Hepatocyte (in vitro differentiated cells): ENCODE measurements around the gene PRPF19. TPM values are rescaled to one million over a fixed set of nuclear protein-coding genes. Genes with fewer than 3 reads are reported as not detected.

ENCODE experiments used
- DNase-seq: peaks from one replicate; pipeline ENCODE4 v3.0.0-alpha.2; 2016; ENCODE audit warnings: low spot score
- H2AFZ ChIP-seq: fragments of 200-600 bp; sonication (generic); 2 replicates; pipeline ENCODE4 v1.6.0; 2016; ENCODE audit warnings: antibody characterized with exemption, mild to moderate bottlenecking
- H3K27ac ChIP-seq: fragments of 200-600 bp; sonication (generic); 2 replicates; pipeline ENCODE4 v1.5.1; 2016; ENCODE audit warnings: mild to moderate bottlenecking
- H3K27me3 ChIP-seq: fragments of 200-600 bp; sonication (generic); 2 replicates; pipeline ENCODE4 v1.6.1; 2016
- H3K36me3 ChIP-seq: fragments of 200-600 bp; sonication (generic); replicated peaks from 2 replicates; pipeline ENCODE4 v1.5.1; 2016; ENCODE audit warnings: low read depth; ENCODE audit not compliant: insufficient read depth
- H3K4me1 ChIP-seq: fragments of 200-600 bp; sonication (generic); 2 replicates; pipeline ENCODE4 v1.5.1; 2016; ENCODE audit warnings: mild to moderate bottlenecking, moderate library complexity; ENCODE audit not compliant: insufficient read depth
- H3K4me2 ChIP-seq: fragments of 200-600 bp; sonication (generic); 2 replicates; pipeline ENCODE4 v1.6.0; 2016
- H3K4me3 ChIP-seq: fragments of 200-600 bp; sonication (generic); 2 replicates; pipeline ENCODE4 v1.5.1; 2016; ENCODE audit warnings: mild to moderate bottlenecking
- H3K79me2 ChIP-seq: fragments of 200-600 bp; sonication (generic); 2 replicates; pipeline ENCODE4 v1.6.0; 2017; ENCODE audit warnings: mild to moderate bottlenecking
- H3K9me2 ChIP-seq: fragments of 200-600 bp; sonication (generic); replicated peaks from 2 replicates; pipeline ENCODE4 v1.6.0; 2017; ENCODE audit warnings: mild to moderate bottlenecking; ENCODE audit not compliant: insufficient read depth
- H3K9me3 ChIP-seq: fragments of 200-600 bp; sonication (generic); 2 replicates; pipeline ENCODE4 v1.5.1; 2016; ENCODE audit warnings: low read depth, mild to moderate bottlenecking
- H4K20me1 ChIP-seq: fragments of 200-600 bp; sonication (generic); 2 replicates; pipeline ENCODE4 v1.6.0; 2016; ENCODE audit warnings: mild to moderate bottlenecking; ENCODE audit not compliant: insufficient read depth, poor library complexity, severe bottlenecking
- EZH2 ChIP-seq: fragments of 200-600 bp; sonication (generic); IDR thresholded peaks from 2 replicates; pipeline ENCODE4 v1.6.1; 2016; ENCODE audit warnings: antibody characterized with exemption, mild to moderate bottlenecking, borderline replicate concordance
- EZH2phosphoT487 ChIP-seq: fragments of 200-600 bp; sonication (generic); IDR thresholded peaks from one replicate; pipeline ENCODE4 v1.6.1; 2018; ENCODE audit warnings: antibody characterized with exemption, mild to moderate bottlenecking, low read depth, moderate library complexity; ENCODE audit not compliant: unreplicated experiment, severe bottlenecking
- WGBS: methylation state at CpG from one replicate; pipeline ENCODE4 v1.1.6; 2016; ENCODE audit warnings: low lambda C conversion rate; ENCODE audit errors: missing lambda C conversion rate; 5-methylcytosine and 5-hydroxymethylcytosine counted together
- polyA plus RNA-seq: library from polyadenylated mRNA; unstranded; fragments of >200 nt; fragmentation: Nextera tagmentation; extraction: Ambion mirVana; gene quantifications from 2 replicates; pipeline ENCODE4 v1.2.1, GENCODE V29; 2016
- total RNA-seq: library from RNA; depleted of rRNA; stranded (reverse); fragments of >200 nt; gene quantifications from 2 replicates; pipeline ENCODE4 v1.2.3, GENCODE V29; 2014
- TF ChIP-seq, protein P1 (sequence below): fragments of 200-600 bp; sonication (generic); IDR thresholded peaks from 2 replicates; pipeline ENCODE4 v1.5.1; 2016; ENCODE audit warnings: antibody characterized with exemption, mild to moderate bottlenecking; ENCODE audit not compliant: poor library complexity

Gene PRPF19
- total and polyA plus RNA-seq, 2 experiments from 2014 or later = 19.3 to 53.8 TPM

DNA sequence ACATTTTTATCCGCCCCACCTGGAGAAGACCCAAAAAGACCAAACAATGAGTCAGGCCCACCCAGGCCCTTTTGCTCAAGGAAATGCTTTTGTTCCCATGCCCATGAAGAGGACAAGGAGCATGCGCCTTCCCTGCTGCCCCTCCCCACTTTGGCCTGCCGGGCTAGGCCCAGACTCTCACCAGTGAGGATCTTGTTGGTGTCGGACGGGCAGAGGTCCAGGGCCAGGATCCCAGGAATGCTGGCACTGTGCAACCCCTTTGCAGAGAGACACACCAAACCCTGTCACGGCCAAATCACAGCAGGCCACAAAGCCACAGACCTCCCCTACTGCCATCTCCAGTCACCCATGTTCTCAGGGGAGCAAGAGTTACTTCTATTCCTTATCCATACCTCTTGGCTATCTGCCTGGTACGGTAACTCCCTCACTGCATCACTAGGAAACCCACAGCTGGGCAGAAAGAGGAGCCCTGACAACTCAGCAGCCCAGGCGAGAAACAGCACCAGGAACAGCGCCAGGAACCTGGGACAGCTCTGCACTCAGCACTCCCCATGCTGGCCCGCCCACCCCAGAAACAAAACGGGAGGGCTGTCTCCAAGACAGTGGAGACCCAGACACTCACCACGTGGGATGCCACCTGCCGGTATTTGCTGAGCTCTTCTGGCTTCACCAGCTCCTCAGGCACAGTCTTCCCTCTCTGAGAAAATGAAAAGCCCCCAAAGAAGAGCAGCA is 5.5 kb downstream of the PRPF19 start:
- no peaks in the 10 kb centered on the region for H3K36me3 ChIP-seq
- H3K27ac ChIP-seq = no peak overlapping the region
- H2AFZ ChIP-seq = no peak overlapping the region
- H3K4me3 ChIP-seq = no peak overlapping the region
- WGBS = 93% methylated on average over 13 of the region's 13 CpGs
- no peak overlapping the region for H3K4me2 ChIP-seq
- H4K20me1 ChIP-seq = peaks cover 16% of the 10 kb centered on the region
- H3K27me3 ChIP-seq = no peaks in the 10 kb centered on the region
- no peaks in the 10 kb centered on the region for H3K9me2 ChIP-seq
- no peak for DNase-seq
- TF ChIP-seq, protein P1, sequence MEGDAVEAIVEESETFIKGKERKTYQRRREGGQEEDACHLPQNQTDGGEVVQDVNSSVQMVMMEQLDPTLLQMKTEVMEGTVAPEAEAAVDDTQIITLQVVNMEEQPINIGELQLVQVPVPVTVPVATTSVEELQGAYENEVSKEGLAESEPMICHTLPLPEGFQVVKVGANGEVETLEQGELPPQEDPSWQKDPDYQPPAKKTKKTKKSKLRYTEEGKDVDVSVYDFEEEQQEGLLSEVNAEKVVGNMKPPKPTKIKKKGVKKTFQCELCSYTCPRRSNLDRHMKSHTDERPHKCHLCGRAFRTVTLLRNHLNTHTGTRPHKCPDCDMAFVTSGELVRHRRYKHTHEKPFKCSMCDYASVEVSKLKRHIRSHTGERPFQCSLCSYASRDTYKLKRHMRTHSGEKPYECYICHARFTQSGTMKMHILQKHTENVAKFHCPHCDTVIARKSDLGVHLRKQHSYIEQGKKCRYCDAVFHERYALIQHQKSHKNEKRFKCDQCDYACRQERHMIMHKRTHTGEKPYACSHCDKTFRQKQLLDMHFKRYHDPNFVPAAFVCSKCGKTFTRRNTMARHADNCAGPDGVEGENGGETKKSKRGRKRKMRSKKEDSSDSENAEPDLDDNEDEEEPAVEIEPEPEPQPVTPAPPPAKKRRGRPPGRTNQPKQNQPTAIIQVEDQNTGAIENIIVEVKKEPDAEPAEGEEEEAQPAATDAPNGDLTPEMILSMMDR = no peak
- TF ChIP-seq EZH2 (no peak), EZH2phosphoT487 (no peak)
- no peaks in the 10 kb centered on the region for H3K9me3 ChIP-seq
- H3K79me2 ChIP-seq = peaks cover 35% of the 10 kb centered on the region
- peaks cover 14% of the 10 kb centered on the region for H3K4me1 ChIP-seq

DNA sequence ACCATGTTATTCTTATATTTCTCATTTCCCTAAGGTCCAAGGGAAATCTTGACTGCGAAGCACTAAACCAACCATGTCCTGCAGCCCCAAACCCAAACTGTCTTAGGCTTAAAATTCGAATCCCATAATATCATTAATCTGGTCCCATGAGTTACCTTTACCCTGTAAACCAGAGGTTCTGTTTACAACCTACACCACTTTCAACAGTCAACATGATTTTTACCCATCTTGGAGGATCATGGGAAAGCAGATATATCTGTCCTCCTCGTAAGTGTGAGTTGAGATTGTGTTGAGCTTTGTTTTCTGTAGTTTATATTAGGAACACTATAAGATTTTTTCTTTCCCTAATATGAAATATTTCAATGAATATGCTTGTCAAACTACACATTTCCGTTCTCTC is 6.4 kb downstream of the PRPF19 start:
- H3K36me3 ChIP-seq = no peaks in the 10 kb centered on the region
- TF ChIP-seq, protein P1 = no peak
- no peak for TF ChIP-seq EZH2phosphoT487
- no peak for TF ChIP-seq EZH2
- 92% methylated on average over 4 of the region's 4 CpGs for WGBS

DNA sequence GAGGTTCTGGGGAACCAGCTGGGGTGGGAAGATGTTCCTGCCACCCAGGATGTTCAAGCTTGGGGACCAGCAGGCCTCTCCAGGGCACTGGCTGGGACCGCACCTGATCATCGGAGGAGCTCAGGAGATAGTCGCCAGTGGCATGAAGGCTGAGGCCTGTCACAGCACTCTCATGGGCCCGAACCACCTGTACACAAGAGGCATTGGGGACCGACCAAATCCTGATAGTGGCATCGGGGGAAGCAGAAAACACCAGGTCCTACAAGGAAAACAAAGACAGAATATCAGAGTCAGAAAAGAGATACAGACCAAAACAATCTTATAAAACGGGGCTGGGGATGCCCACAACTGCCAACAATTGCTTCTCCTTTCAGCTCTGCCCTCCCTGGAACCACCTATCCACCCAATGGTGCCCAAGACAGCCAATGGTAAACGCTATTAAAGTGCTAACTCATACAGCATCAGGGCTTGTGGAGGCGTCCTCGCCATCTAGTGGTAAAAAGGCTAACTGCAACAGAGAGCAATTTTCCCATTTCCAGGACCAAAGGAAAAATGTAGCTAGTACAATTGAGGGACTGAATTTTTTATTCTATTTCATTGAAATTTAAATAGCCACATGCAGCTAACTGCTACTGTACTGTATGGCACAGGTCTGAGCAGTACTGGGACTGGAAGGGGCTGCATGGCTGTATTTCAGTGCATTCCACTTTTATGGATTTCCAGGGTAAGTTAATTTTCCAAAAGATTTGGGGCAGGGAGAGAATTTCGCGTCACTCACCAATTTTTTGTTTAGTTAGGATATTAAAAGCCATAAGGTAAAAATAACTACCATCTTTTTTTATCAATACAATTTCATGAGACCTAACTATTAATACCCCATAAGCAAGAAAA is 7.1 kb downstream of the PRPF19 start:
- Histone ChIP-seq H3K27me3 (no peaks in the 10 kb centered on the region), H3K4me2 (no peak overlapping the region), H3K4me1 (peaks cover 2% of the 10 kb centered on the region), H3K79me2 (peaks cover 20% of the 10 kb centered on the region), H4K20me1 (peaks cover 6% of the 10 kb centered on the region), H3K27ac (no peak overlapping the region), H2AFZ (no peak overlapping the region), H3K36me3 (no peaks in the 10 kb centered on the region), H3K4me3 (no peak overlapping the region), H3K9me3 (no peaks in the 10 kb centered on the region), H3K9me2 (no peaks in the 10 kb centered on the region)
- 64% methylated on average over 12 of the region's 12 CpGs for WGBS
- no peak for TF ChIP-seq EZH2phosphoT487
- TF ChIP-seq, protein P1 = peak; percentile 93
- DNase-seq = peak; percentile 60

More for the DNA sequence above, 6.4 kb downstream of the PRPF19 start:
- Histone ChIP-seq H3K27ac (no peak overlapping the region), H3K4me1 (peaks cover 8% of the 10 kb centered on the region), H3K4me2 (no peak overlapping the region), H3K79me2 (peaks cover 27% of the 10 kb centered on the region), H3K9me2 (no peaks in the 10 kb centered on the region), H2AFZ (no peak overlapping the region), H3K4me3 (no peak overlapping the region), H3K27me3 (no peaks in the 10 kb centered on the region), H3K9me3 (no peaks in the 10 kb centered on the region), H4K20me1 (peaks cover 12% of the 10 kb centered on the region)
- no peak for DNase-seq
